ENCODE data around the gene CLVS2. TPM values are rescaled to one million over a fixed set of nuclear protein-coding genes. Genes with fewer than 3 reads are reported as not detected.

CLVS2 gene
- total RNA-seq, 1 experiment from 2014 or later: under 0.01 TPM

Other genes starting within 250 kb of the CLVS2 start
- gene FABP7, start 216.5 kb upstream of the CLVS2 start, total RNA-seq (2014; rRNA removed; shearing (Covaris generic)): not detected in 2 replicates
- 6.0 and 7.8 TPM in 2 replicates for gene SMPDL3A, start 207.0 kb upstream of the CLVS2 start, total RNA-seq (2014; rRNA removed; shearing (Covaris generic))